Bronchial smooth muscle cell (primary cell): Measurements from ENCODE around the gene GATA6. TPM values are rescaled to one million over a fixed set of nuclear protein-coding genes. Genes with fewer than 3 reads are reported as not detected.

Experiments
- total RNA-seq: library from RNA; depleted of rRNA; stranded (reverse); fragments of >200 nt; gene quantifications from 2 replicates; pipeline ENCODE4 v1.2.1, GENCODE V29; 2014

GATA6 gene
- total RNA-seq = 3.5 and 4.0 TPM in 2 replicates

DNA sequence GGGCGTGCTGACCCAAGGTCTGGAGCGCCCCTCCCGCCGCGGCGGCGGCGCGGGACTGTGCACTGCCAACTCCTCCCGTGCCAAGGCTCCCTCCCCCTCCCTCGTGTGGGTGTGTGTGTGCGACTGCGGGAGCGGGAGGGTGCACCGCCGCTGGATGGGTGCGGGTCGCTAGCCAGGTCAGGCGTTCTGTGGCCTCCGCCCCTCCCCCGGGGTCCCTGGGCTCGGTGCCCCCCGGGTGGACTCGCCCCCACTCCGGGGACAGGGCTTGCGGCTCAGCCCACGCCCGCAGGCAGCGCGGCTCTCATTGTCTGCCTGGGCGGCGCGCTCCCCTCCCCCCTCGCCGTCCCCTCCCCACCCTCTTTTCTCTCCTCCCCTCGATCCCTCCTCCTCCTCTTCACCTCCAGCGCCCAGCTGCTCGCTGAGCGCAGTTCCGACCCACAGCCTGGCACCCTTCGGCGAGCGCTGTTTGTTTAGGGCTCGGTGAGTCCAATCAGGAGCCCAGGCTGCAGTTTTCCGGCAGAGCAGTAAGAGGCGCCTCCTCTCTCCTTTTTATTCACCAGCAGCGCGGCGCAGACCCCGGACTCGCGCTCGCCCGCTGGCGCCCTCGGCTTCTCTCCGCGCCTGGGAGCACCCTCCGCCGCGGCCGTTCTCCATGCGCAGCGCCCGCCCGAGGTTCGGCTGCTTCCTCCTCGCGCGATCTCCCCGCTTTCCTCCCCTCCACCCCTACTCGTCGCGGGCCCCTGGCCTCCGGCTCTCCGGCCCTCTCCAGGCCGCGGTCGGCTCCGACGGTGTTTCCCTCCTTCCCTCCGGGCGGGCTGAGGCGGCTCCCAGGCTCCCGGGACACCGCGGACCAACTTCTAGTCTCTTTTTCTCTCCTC lies at the start of gene GATA6:
Gene GATA6 (plus strand): TSS at position 579 of the 878 bp plus-strand sequence. CDS start 1,556 bp downstream, outside the sequence.

Other genes starting within 250 kb of the GATA6 start
- gene CTAGE1, start 248.3 kb downstream of the GATA6 start, total RNA-seq = not detected in 2 replicates